ENCODE data around the gene LRRC4C.

- no peak for TF ChIP-seq POLR2A (IDR thresholded peaks at IDR 0.05; ENCODE audit: low read depth, low read length)
- TF ChIP-seq POLR2AphosphoS5 (IDR thresholded peaks at IDR 0.05; ENCODE audit: low read depth, low read length) = no peak
- no peak for TF ChIP-seq TAF1 (IDR thresholded peaks at IDR 0.05; ENCODE audit: borderline replicate concordance, low read depth, low read length)
These were observed 140.0 kb downstream of the LRRC4C start for GRCh38 chr11:41319434-41319833.

Measured in GM12892 (cell line).